Islet of Langerhans (tissue), 1 donor: ENCODE measurements around the gene PTCH2.

Experiments used
- FAIRE-seq: peaks from one replicate; lab custom pipeline; 2011; peaks lifted over from hg19 to GRCh38; lab: Jason Lieb, UNC

Gene PTCH2

DNA sequence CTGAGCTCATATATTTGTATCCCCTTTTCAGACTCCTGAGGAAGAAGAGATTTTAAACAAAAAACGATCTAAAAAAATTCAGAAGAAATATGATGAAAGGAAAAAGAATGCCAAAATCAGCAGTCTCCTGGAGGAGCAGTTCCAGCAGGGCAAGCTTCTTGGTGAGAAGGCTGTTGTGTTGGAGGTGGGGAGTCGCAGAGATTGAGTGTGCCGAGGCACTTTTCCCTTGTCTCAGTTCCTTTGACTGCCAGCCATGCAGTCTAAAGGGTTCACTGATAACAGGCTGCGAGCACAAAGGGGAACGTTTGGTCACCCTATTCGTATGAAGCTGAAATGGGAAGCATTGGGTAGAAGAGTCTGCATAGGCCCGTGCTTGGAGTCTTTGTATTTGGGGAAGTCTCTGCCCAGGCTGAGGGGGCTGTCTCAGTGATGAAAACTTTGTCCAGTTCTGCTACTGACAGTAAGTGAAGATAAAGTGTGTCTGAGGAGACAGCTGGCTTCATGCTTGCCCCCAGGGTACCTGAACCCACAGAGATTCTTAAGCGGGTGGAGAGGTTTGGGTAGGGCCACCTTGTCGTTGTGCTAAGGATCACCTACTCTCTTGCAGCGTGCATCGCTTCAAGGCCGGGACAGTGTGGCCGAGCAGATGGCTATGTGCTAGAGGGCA lies 65.0 kb downstream of the PTCH2 start:
- no peak for FAIRE-seq

DNA sequence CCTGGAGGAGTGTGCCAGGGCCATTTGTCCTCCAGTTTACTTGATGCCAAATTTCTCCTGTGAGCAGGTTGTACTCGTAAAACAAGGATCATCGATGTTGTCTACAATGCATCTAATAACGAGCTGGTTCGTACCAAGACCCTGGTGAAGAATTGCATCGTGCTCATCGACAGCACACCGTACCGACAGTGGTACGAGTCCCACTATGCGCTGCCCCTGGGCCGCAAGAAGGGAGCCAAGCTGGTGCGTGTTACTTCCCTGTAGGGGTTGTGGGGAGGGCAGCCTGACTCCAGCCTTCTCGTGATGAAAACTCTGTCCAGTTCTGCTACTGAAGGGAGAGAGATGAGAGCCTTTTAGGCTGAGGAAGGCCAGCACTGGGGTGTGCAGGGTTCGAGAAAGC lies 65.5 kb downstream of the PTCH2 start:
- FAIRE-seq = no peak

- no peak for FAIRE-seq
Measured at GRCh38 chr1:44776730-44777068, 66.4 kb downstream of the PTCH2 start.

DNA sequence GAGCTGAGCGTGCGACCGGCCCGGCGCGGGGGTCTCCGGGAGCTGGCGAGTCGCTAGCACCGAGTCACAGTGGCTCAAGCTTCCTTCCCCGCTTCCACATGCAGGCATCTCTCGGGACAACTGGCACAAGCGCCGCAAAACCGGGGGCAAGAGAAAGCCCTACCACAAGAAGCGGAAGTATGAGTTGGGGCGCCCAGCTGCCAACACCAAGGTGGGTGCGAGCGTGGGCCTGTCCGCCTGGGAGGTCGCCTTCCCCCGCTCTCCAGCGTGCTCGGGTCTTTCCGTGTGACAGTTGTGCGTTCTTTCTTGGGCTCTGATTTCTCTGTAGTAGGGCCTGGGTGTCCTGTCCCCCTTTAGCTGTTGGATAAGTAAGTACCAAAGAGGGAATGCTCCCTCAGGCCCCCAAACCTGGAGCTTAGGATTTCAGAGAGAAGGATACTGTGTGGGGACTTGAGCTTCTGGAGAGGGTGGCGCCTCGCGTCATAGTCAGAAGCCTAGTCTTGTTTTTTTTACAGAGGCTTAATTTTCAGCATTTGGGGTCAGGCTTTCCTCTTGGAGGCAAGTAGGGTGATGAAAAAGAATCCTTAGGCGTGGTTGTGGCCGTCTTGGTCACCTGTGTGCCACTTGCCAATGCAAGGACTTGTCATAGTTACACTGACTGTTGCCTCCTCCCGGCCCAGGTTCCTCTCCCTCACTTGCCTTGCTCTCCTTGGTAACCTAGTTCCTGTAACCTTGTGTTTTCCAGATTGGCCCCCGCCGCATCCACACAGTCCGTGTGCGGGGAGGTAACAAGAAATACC lies 66.9 kb downstream of the PTCH2 start:
- no peak for FAIRE-seq

DNA sequence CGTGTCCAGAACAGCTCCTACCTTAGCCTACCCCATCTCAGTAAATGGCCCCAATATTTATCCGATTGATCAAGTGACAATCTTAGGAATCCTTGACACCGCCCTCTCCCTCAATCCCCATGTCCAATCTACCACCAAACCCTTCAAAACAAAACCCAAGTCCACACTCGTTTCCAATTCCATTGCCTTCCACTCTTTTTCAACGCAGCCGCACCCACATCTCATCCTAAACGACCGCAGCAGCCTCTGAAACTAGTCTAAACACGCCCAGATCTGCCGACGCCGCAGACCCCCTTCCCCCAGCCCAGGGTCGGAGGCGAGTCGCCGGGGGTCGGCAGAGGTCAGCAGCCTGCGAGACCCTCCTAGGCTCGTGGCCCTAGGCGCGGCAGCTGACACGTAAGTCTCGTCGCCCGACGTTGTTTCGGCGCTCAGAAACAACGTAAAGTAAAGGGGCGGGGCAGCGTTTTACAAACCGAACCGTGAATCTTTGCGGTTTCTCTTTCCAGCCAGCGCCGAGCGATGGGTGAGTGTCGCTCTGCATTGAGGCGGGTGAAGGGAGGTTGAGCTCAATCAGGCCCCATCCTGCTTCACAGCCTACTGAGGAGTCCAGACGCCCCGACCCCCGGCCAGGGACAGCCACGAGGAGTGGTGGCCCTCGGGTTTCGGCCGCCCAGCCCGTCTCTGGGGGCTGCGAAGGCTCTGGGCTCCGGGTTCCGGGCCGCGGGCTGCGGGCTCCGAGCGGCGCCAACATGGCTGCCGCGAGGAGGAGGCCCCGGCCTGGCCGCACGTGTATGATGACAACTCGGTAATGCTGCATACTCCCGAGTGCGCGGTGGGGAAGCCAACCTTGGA lies 67.7 kb downstream of the PTCH2 start, which contains the start of gene RPS8:
TSS of gene RPS8 (plus strand) at position 463 of the 852 bp plus-strand sequence. CDS start at position 520, 57 bp downstream.
- no peak for FAIRE-seq
